ENCODE measurements around the gene CCDC57.

DNA sequence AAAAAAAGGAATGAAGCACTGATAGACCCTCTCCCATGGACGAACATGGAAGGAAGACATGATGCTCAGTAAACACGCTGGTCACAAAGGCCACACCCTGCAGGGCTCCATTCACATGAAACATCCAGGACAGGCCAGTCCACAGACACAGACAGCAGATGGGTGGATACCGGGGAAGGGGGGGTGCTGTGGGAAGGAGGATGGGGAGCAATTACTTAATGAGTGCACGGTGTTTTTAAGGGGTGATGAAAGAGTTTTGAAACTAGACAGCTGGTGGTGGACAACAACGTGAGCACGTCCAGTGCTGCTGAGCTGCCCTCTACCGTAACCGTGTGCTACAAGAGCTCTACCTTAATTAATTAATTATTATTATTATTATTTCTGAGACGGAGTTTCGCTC, 10.2 kb upstream of the CCDC57 start:
- TF ChIP-seq POLR2A (IDR thresholded peaks at IDR 0.05): no peak
- TF ChIP-seq, protein P1, sequence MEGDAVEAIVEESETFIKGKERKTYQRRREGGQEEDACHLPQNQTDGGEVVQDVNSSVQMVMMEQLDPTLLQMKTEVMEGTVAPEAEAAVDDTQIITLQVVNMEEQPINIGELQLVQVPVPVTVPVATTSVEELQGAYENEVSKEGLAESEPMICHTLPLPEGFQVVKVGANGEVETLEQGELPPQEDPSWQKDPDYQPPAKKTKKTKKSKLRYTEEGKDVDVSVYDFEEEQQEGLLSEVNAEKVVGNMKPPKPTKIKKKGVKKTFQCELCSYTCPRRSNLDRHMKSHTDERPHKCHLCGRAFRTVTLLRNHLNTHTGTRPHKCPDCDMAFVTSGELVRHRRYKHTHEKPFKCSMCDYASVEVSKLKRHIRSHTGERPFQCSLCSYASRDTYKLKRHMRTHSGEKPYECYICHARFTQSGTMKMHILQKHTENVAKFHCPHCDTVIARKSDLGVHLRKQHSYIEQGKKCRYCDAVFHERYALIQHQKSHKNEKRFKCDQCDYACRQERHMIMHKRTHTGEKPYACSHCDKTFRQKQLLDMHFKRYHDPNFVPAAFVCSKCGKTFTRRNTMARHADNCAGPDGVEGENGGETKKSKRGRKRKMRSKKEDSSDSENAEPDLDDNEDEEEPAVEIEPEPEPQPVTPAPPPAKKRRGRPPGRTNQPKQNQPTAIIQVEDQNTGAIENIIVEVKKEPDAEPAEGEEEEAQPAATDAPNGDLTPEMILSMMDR (IDR thresholded peaks at IDR 0.05): no peak

Data from thyroid gland (tissue), 4 donors.